ENCODE data around the gene RHBDD2.
"Not testable (repeated sequence)": the region's sequence is repeated elsewhere in the genome, so short reads cannot be mapped to it uniquely, and the experiment has no call there.

The RHBDD2 gene

DNA sequence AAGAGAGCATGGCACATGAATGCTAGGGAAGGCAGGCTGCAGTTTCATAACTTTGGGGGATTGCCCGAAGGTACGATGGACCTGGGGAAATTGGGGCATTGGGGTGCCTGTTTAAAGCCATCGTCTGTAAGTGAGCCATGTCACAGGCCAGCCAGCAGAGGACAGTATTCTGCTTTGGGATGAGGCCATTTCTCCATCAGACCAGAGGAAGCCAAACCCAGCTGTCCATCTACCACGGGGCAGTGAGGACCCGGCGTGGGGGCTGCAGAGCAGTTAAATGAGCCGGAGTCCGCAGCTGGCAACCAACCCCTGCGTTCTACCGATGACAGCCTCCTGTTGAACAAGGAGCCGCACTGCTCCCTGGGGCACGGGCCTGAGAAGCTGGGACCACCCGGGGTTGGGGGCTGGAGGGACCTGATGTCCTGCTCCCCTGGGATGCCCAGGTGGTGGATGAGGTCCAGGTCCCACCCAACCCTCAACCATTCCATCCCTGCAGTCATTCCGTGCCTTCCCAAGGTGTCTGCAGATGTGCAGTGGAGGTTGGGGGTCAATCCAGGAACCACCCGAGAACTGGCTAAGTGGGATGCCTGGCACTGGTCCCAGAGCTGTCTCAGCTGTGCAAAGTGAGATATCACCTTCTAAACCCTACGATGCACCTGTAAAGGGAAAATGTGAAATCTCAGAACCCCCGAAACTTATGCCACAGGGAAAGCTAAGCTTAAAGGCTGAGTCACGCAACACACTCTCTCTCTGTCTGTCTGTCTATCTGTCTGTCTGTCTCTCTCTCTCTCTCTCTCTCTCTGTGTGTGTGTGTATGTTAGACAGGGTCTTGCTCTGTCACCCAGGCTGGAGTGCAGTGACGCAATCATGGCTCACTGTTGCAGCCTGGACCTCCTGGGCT, 12.1 kb upstream of the RHBDD2 start:
- DNase-seq: peak; percentile 71

DNA sequence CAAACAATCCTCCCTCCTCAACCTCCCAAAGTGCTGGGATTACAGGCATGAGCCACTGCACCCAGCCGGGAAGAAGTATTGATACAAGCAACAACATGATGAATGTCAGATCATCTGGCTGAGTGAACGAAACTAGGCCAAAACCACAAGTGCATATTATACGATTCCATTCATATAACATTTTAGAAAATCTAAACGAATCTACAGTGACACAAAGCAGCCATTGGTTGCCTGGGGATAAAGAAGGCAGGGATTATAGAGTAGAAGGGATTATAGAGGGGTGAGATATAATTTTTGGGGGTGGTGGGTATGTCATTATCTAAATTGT, 11.5 kb upstream of the RHBDD2 start:
- no peak for DNase-seq

DNA sequence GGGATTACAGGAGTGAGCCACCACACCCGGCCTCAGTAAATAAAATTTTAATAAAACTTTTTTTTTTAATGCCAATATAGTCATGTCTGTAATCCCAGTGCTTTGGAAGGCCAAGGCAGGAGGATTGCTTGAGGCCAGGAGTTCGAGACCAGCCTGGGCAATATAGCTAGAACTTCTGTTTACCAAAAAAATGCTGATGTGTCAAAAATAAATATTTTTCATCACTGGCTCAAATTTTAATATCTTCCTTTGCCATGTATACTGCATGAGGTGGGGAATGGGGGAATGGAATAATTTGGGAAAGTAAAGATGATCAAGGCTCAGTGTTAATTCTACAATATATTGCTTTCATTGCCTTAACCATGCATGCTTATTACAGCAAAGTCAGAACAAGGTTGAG, 10.7 kb upstream of the RHBDD2 start:
- no peak for DNase-seq

DNA sequence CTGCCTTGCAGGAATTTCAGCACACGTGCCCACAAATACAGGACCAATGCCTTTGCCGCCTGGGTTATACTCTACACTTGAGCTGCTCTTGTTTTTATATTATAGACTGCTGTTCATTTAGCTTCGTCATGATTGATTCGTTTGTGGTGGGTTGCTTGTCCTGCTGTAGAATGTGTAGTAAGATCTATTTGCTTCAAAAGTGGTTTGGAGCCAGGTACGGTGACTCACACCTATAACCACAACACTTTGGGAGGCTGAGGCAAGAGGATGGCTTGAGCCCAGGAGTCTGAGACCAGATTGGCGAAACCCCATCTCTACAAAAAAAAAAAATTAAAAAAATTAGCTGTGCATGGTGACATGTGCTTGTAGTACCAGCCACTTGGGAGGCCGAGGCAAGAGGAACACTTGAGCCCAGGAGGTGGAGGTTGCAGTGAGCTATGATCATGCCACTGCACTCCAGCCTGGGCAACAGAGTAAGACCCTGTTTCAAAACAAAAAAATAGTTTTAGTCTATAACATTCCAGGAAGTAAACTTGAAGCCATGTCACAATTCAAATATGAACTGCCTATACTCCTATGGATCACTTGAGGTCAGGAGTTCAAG, 9.0 kb upstream of the RHBDD2 start:
- DNase-seq: no peak

DNA sequence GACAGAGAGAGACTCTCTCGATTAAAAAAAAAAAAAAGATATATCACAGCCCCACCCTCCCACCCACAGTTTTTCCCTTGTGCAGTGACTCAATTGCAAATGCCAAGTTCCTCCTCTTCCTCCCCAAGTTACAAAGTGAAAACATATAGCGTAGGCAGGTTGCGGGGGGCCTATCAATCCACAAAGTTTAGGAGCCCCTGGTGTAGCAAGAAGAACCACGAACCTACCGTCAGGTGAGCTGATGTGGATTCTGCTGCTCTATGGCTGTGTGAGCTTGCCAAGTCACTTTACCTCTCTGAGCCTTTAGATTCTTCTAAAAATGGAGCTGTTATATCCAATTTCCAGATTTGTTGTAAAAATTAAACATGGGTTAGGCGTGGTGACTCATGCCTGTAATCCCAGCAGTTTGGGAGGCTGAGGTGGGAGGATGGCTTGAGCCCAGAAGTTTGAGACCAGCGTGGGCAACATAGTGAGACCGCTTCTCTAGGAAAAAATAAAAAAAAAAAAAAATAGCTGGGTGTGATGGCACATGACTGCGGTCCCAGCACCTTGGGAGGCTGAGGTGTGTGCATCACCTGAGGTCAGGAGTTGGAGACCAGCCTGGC, 8.2 kb upstream of the RHBDD2 start:
- DNase-seq: no peak

DNA sequence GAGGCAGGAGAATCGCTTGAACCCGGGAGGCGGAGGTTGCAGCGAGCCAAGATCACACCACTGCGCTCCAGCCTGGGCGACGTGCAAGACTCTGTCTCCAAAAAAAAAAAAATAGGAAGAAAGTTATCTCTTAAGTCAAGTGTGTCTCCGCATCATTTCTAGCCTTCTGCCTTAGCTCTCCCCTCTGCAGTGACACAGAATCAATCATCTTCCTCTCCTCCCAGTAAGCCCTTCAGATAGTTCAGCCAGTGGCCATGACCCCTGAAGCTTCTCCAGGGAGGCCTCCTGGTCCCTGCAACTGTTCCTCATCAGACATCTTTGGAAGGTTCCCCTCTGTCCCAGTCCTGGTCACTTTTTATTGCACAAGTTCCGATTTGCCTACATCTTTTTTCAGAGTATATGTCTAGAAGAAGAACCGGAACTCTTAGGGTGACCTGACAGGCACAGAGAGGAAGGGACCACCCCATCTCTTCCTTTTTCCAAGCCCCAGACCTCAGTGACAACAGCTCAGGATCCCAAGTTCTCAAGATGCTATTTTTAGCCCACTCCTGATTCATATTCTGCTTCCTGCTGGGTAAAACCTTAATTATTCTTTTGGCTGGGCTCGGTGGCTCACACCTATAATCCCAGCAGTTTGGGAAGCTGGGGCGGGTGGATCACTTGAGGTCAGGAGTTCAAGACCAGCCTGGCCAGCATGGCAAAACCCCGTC, 6.6 kb upstream of the RHBDD2 start:
- no peak for DNase-seq

DNA sequence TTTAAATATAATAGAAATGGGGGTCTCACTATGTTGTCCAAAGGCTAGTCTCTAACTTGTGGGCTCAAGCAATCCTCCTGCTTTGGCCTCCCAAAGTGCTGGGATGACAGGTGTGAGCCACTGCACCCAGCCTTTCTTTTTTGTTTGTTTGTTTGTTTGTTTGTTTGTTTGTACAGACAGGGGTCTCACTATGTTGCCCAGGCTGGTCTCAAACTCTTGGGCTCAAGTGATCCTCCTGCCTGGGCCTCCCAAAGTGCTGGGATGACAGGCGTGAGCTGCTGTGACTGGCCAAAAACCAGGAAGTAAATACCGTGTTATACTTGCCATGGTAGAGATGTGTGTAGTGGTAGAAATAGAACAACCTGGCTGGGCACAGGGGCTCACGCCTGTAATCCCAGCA, 4.7 kb upstream of the RHBDD2 start:
- DNase-seq: not testable (repeated sequence)

DNA sequence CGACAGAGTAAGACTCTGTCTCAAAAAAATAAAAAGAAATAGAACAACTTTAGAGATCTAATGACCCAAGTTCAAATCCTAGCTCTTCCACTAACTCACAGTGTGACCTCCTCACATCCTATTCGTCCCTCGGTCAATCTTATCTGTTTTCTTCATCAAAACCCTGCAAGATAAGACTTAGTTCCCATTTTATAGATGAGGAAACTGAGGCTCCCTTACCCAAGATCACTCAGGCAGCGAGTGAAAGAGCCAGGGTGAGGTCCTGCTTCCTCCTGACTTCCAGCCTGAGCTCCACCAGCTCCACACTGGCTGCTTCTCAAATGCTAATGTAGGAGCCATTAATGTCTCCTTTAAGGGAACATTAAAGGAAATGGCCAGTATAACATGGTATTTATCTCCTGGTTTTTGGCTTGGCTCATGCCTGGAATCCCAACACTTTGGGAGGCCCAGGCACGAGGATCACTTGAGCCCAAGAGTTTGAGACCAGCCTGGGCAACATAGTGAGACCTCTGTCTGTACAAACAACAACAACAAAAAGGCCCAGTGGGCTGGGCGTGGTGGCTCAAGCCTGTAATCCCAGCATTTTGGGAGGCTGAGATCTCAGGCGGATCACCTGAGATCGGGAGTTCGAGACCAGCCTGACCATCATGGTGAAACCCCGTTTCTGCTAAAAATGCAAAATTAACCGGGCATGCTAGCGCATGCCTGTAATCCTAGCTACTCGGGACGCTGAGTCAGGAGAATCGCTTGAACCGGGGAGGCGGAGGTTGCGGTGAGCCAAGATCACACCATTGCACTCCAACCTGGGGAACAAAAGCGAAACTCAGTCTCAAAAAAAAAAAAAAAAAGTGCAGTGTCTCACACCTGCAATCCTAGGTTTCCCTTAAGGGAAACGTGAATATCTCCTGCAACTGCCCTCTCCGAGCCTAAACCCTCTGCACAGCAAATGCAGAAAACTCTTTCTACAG, 3.4 kb upstream of the RHBDD2 start:
- no peak for DNase-seq

DNA sequence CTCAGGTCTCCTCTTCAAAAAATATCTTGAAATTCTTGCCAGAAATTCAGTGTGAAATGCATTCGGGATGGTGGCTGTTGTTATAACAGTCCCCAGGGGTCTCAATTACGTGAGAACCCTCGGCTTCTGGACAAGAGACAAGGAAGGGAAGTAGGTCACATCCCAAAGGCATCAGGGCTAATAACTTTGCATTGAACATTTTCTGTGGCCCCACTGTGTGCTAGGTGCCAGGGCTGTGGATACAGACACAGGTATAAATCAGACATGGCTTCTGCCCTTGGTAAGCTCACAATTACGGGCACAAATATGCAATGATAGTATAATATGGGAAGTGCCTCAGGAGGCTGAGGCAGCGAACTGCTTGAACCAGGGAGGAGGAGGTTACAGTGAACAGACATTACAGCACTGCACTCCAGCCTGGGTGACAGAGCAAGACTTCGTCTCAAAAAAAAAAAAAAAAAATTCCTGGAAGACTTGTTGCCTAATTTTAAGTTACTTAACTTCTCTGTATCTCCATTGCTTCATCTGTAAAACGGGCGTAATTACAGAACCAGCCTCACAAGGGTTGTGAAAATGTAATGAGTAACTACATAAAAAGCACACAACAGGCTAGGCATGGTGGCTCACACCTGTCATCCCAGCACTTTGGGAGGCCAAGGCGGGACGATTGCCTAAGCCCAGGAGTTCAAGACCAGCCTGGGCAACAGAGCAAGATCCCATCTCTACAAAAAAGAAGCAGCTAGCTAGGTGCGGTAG, 2.5 kb upstream of the RHBDD2 start:
- no peak for DNase-seq

DNA sequence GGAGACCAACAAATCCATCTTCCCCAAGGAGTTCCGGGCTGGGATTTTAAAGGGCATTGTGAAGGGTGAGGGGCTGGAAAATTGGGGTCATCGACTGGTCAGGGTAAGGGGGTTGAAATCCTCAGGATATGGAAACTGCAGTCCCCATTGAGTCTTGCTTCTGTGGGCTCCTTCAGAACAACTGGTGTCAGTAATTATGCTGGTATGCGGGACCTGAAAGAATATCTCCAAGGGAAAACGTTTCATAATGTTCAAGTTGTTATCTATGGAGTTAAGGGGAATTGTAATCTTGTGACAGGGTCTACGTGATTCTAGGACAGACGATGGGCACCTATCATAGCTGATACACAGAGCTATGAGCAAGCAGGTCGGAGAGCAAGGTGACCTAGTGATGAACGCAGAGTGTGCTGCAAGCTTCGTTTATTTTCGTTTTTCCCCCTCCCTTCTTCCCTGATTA, 494 bp upstream of the RHBDD2 start:
- DNase-seq: no peak

DNA sequence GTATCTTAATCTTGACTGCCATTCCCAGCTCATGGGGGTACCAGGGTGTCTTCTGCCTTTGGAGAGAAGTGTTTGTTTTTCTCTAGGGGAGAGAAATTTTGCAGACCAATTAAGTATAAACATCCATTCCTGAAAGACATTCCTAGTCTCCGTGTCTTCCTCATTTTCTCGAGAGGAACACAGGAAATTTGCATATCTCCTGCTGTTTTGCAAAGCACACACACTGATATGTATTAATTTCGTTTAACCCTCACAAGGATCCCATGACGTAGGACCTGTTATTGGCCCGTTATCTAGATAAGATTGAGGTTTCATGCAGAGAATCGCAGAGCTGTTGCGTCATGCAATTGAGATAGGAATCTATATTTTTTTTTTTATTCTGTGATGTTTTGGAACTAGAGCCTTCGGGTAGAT, 944 bp downstream of the RHBDD2 start:
- DNase-seq: no peak

DNA sequence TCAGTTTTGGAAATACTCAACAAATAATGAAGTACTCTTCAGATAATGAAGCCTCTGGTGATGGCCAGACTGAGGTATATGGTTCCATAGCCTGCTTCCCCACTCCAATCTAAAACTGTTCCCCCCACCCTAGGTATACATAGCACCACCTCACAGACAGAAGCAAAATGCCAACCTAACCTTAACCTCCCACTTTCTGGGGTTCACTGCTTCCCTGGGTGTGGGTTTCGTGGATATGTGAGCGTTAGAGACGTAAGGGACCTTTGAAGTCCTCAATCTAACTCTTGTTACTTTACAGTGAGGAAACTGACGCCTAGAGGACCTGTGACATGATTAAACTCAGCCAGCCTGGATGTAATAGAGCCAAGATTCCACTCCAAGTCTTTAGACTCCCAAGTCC, 1.4 kb downstream of the RHBDD2 start:
- DNase-seq: no peak

DNA sequence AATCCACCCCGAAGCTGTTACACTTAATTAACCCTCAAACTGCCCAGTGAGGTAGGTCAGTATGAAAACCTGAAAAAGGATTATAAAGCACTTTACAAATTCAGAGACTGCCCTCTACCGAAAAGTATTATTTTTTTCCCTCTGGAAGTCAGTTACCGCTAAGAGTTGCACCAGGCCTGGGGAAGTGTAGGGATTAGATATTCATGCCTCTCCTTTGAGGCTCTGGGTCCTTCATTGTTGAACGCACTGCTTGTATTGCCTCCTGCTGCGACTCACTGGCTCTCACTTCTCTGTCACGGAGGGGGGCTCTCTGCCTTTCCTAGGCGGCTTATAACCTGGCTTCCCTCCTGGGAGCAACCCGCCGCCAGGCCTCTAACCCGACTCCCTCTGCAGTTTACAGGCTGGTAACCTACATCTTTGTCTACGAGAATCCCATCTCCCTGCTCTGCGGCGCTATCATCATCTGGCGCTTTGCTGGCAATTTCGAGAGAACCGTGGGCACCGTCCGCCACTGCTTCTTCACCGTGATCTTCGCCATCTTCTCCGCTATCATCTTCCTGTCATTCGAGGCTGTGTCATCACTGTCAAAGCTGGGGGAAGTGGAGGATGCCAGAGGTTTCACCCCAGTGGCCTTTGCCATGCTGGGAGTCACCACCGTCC, 2.7 kb downstream of the RHBDD2 start:
- DNase-seq: peak; percentile 29

DNA sequence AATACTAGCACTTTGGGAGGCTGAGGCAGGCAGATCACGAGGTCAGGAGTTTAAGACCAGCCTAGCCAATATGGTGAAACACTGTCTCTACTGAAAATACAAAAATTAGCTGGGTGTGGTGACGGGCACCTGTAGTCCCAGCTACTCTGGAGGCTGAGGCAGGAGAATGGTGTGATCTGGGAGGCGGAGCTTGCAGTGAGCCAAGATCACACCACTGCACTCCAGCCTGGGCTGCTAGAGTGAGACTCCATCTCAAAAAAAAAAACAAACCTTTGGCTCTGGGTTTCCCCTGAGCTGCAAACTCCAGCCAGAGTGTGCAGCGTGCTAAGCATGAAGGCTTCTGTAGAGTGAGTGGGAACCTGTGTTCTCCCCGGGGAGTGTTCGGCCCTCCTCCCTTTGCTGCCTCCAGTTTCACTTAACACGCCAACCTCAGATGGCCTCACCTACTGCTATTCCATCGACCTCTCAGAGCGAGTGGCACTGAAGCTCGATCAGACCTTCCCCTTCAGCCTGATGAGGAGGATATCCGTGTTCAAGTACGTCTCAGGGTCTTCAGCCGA, 4.5 kb downstream of the RHBDD2 start:
- not testable (repeated sequence) for DNase-seq

DNA sequence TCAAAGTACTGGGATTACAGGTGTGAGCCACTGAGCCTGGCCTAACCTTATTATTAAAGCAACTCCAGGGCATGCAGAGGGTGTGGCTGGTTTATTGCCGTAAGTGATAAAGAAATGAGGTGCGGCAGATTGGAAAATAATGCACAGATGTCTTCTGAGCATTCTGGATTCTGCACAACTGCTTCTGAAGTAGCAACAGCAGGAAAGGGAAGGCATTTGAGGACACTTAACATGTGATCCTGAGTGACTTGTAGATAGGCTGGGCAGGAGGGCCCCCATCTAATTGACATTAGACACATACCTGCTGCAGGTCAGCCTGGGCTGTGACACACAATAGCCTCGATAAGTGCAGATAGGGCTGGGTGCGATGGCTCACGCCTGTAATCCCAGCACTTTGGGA, 5.6 kb downstream of the RHBDD2 start:
- DNase-seq: no peak

DNA sequence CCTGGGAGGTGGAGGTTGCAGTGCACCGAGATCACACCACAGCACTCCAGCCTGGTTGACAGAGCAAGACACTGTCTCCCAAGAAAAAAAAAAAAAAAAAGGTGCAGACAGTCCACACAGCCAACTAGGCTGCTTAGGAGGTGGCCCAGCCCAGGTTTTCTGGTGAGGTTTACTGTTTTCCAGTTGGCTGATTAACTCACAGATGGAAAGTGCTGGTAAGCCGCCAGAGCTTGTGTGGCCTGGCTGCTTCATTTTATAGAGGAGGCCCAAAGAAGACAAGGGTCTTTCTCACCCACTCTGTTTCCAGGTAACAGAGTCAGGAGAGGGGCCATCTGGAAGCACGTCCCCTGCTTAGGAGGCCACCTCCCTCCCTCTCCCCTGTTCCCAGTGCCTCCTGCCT, 6.2 kb downstream of the RHBDD2 start:
- no peak for DNase-seq

DNA sequence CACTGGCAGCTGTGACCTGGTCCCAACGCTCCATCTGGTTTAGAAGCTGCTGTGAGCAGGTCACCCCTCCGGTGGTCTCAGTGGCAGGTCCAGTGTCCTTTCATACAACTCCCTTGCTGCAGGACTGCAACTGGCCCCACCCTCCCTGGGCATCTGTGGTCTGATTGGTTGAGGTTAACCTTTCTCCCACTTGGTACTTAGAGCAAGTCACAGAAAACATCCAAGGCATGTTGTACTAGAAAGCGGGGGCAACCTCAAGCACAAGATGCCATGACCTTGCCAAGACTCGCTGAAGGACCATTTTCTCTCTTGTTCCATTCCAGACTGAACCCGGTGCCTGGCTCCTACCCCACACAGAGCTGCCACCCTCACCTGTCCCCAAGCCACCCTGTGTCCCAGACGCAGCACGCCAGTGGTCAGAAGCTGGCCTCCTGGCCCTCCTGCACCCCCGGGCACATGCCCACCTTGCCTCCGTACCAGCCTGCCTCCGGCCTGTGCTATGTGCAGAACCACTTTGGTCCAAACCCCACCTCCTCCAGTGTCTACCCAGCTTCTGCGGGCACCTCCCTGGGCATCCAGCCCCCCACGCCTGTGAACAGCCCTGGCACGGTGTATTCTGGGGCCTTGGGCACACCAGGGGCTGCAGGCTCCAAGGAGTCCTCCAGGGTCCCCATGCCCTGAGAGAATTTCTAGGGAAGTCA, 9.0 kb downstream of the RHBDD2 start:
- DNase-seq: no peak

DNA sequence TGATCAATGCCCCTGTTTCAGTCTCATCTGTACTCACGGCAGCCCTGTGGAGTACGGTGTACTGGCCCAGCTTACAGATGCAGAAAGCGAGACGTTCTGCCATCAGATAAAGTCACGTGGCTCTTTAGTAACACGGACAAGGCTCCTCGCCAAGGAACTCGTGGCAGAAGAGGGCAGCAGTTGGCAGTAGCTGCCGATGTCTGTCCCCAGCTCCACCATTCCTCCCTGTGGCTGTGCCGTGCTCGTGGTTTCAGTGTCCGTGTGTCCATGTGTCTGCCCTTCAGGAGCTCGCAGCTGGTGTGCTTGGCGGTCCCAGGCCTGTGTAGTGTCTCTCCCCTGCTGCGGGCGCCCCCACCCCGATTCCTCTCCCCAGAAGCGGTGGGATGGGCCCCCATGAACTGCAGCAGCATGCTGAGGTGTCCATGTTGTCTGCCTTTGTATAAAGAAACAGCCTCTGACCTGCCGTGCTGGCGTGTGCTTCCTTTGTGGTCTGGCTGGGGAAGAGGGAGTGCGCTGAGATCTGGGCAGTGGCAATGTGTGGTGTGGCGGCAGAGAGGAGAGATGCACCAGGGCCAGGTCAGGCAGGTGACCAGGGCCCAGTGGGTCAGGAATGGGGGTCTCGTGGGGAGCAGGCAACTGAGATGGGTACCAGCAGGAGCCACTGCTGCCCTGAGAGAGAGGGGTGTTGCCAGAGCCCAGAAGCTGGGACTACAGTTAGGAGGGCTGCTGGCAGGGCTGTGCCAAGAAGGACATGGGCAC, 9.8 kb downstream of the RHBDD2 start:
- DNase-seq: no peak

DNA sequence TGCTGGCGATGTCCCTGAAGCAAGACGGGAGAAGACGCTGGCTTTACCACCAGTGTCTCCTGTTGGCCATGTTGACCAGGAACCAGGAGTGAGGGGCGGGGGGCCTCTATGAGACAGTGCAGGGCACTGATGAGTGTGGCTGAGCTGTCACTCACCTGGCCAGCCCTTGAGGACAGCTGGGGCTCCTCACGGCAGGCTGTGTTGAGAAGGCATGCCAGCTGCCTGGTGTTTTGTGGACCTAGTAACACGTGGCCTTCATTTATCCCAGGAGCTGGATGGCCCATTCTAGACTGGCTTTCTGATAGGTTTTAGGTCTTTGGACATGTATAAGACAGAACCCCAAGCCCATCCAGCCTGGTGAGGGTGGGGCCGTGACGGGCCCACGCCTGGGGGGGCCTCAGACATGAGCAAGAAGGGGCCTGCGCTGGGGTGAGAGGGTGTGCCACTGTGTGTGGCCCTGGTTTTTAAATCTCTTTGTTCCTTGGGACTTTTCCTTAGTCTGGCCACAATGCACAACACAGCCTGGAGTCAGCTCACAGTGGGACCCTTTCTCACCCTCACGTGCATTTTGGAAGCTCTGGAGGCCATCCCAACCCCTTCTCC, 10.5 kb downstream of the RHBDD2 start:
- no peak for DNase-seq
